GM23248 (cell line): ENCODE data around the gene PDSS1.

Experiments
- EZH2 ChIP-seq: fragments of 200-600 bp; sonication (generic); IDR thresholded peaks from 2 replicates; pipeline ENCODE4 v1.6.1; 2018; ENCODE audit warnings: antibody characterized with exemption, mild to moderate bottlenecking; ENCODE audit not compliant: insufficient read depth, poor library complexity, severe bottlenecking
- EZH2phosphoT487 ChIP-seq: fragments of 200-600 bp; sonication (generic); IDR thresholded peaks from 2 replicates; pipeline ENCODE4 v1.6.1; 2018; ENCODE audit warnings: antibody characterized with exemption, moderate library complexity, mild to moderate bottlenecking, low read depth; ENCODE audit not compliant: insufficient read depth

DNA sequence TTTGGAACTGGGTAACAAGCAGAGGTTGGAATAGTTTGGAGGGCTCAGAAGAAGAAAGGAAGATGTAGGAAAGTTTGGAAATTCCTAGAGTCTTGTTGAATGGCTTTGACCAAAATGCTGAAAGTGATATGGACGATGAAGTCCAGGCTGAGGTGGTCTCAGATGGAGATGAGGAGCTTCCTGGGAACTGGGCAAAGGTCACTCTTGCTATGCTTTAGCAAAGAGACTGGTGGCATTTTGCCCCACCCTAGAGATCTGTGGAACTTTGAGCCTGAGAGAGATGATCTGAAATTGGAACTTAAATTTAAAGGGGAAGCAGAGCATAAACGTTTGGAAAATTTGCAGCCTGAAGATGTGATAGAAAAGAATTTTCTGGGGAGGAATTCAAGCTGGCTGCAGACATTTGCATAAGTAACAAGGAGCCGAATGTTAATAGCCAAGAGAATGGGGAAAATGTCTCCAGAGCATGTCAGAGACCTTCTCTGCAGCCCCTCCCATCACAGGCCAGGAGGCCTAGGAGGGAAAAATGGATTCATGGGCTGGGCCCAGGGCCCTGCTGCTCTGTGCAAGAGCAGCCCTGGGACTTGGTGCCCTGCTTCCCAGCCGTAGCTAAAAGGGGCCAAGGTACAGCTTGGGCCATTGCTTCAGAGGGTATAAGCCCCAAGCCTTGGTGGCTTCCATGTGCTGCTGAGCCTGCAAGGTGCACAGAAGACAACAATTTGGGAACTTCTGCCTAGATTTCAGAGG lies 3.6 kb downstream of the PDSS1 start:
- TF ChIP-seq EZH2phosphoT487 (no peak), EZH2 (no peak)
